Measurements from ENCODE around the gene ASAP2. TPM values are rescaled to one million over a fixed set of nuclear protein-coding genes. Genes with fewer than 3 reads are reported as not detected.
"Not testable (repeated sequence)": the region's sequence is repeated elsewhere in the genome, so short reads cannot be mapped to it uniquely, and the experiment has no call there.

Gene ASAP2
- total and polyA plus RNA-seq, 8 donors = 21.1 to 41.8 (median 35.1) TPM

DNA sequence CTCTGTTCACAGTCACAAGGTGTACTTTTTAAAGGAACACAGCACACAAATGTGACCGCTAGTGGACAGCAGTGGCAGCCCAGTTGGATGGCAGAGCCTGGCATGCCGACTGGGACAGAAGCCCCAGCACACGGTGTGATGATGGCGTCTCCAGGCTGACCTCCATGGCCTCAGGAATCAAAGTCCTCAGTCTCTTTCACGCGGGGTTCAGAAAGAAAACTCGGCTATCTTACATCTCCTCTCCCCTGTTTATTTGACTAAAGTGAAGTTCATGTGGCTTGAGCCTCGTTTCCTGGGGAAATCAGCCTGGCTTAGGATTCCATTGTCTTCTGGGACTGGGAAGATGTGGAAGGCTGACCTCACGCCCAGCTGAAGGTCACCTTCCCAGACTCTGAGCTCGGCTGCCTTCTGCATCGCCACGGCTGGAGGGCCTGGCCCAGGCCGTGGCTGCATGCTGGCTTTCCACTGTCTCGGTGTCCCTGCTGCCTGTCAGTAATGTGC lies 56.1 kb downstream of the ASAP2 start:
- Histone ChIP-seq H3K36me3 (no peaks in the 10 kb centered on the region), H3K9me3 (no peaks in the 10 kb centered on the region), H3K27me3 (no peaks in the 10 kb centered on the region), H3K4me3 (no peak overlapping the region), H3K4me1 (peaks cover 33 to 67% of the 10 kb centered on the region in 2 donors), H3K27ac (peak overlapping the region; percentile 74 to 77)
- intact Hi-C loops (cut with DNase I) = no loop called here
- ATAC-seq = no peak
- peak in 1 of 4 donors; percentile 27 for DNase-seq
- TF ChIP-seq, protein P1, sequence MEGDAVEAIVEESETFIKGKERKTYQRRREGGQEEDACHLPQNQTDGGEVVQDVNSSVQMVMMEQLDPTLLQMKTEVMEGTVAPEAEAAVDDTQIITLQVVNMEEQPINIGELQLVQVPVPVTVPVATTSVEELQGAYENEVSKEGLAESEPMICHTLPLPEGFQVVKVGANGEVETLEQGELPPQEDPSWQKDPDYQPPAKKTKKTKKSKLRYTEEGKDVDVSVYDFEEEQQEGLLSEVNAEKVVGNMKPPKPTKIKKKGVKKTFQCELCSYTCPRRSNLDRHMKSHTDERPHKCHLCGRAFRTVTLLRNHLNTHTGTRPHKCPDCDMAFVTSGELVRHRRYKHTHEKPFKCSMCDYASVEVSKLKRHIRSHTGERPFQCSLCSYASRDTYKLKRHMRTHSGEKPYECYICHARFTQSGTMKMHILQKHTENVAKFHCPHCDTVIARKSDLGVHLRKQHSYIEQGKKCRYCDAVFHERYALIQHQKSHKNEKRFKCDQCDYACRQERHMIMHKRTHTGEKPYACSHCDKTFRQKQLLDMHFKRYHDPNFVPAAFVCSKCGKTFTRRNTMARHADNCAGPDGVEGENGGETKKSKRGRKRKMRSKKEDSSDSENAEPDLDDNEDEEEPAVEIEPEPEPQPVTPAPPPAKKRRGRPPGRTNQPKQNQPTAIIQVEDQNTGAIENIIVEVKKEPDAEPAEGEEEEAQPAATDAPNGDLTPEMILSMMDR (IDR thresholded peaks at IDR 0.05) = no peak

GRCh38 chr2:9263428-9263827 lies 56.8 kb downstream of the ASAP2 start:
- no peak for DNase-seq
- ATAC-seq = no peak
- peak overlapping the region; percentile 74 to 77 for H3K27ac ChIP-seq

DNA sequence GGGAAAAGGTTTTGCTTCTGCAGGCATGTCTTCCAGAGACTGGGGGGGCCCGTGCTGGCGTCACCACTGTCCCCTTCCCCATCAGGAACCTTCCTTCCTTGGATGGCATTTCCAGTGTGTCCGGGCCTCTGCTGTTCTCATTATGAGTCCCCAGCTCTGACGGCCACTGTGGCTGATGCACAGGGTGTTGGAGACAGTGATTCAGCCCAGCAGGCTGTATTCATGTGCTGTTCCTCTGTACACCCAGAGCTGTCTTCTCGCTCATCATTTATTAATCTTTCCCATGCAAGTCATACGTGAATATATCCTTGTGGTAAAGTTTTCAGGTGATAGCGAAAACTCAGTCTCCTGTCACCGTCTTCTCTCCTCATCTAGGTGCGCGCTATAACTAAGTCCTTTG lies 57.7 kb downstream of the ASAP2 start:
- DNase-seq = no peak

More at GRCh38 chr2:9263428-9263827, 56.8 kb downstream of the ASAP2 start:
- Histone ChIP-seq H3K36me3 (no peaks in the 10 kb centered on the region), H3K27me3 (no peaks in the 10 kb centered on the region), H3K4me1 (peaks cover 33 to 60% of the 10 kb centered on the region in 2 donors), H3K4me3 (no peak overlapping the region), H3K9me3 (no peaks in the 10 kb centered on the region)
- TF ChIP-seq, protein P1 (IDR thresholded peaks at IDR 0.05) = no peak
- intact Hi-C loops (cut with DNase I) = no loop called here

GRCh38 chr2:9266711-9267110 lies 60.1 kb downstream of the ASAP2 start:
- intact Hi-C loops (cut with DNase I) = no loop called here
- Histone ChIP-seq H3K27ac (no peak overlapping the region), H3K4me3 (no peak overlapping the region), H3K36me3 (no peaks in the 10 kb centered on the region), H3K4me1 (peaks cover 9 to 27% of the 10 kb centered on the region in 2 donors), H3K9me3 (no peaks in the 10 kb centered on the region), H3K27me3 (no peaks in the 10 kb centered on the region)
- TF ChIP-seq, protein P1 (IDR thresholded peaks at IDR 0.05) = no peak
- DNase-seq (no peak), ATAC-seq (no peak)

More for the DNA sequence above, 57.7 kb downstream of the ASAP2 start:
- Histone ChIP-seq H3K9me3 (no peaks in the 10 kb centered on the region), H3K36me3 (no peaks in the 10 kb centered on the region), H3K4me3 (no peak overlapping the region), H3K4me1 (peaks cover 24 to 51% of the 10 kb centered on the region in 2 donors), H3K27ac (peak overlapping the region in 1 of 2 donors; percentile 77), H3K27me3 (no peaks in the 10 kb centered on the region)
- TF ChIP-seq, protein P1 (IDR thresholded peaks at IDR 0.05) = no peak
- intact Hi-C loops (cut with DNase I) = no loop called here
- no peak for ATAC-seq

DNA sequence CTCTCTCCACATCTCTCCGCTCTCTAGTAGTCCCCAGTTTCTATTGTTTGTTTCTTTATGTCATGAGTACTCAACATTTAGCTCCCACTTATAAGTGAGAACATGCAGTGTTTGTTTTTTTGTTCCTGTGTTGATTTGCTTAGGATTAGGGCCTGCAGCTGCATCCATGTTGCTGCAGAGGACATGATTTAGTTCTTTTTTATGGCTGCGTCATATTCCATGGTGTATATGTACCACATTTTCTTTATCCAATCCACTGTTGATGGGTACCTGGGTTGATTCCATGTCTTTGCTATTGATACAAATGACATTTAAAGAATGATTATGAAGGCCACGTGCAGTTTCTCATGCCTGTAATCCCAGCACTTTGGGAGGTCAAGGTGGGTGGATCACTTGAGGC lies 60.7 kb downstream of the ASAP2 start:
- H3K27me3 ChIP-seq; H3K36me3 ChIP-seq; intact Hi-C loops (cut with DNase I); H3K4me3 ChIP-seq; H3K27ac ChIP-seq; DNase-seq; H3K9me3 ChIP-seq; ATAC-seq: not testable (repeated sequence)
- H3K4me1 ChIP-seq = peaks cover 6 to 21% of the 10 kb centered on the region in 2 donors

Data from left lung (tissue), 10 donors.